GM21367 (cell line): ENCODE measurements around the gene PPP4R3A.
"Not testable (repeated sequence)": the region's sequence is repeated elsewhere in the genome, so short reads cannot be mapped to it uniquely, and the experiment has no call there.

Experiments used
- ATAC-seq: cut with Tn5 transposase; IDR thresholded peaks from one replicate; pipeline ENCODE4 v1.9.1; 2021; ENCODE audit not compliant: unreplicated experiment

Gene PPP4R3A

GRCh38 chr14:91506226-91506625 is 3.9 kb downstream of the PPP4R3A start:
- no peak for ATAC-seq

DNA sequence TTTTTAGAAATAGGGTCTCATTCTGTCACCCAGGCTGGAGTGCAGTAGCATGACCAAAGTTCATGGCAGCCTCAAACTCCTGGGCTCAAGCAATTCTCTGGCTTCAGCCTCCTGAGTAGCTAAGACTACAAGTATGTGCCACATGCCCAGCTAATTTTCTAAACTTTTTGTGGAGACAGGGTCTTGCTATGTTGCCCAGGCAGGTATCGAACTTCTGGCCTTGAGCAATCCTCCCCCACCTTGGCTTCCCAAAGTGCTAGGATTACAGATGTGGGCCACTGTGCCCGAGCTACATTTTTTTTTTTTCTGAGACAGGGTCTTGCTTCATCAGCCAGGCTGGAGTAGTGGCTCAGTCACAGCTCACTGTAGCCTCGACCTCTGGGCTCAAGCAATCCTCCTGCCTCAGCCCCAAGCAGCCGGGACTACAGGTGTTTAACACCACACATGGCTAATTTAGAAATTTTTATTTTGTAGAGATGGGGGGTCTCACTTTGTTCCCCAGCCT is 7.1 kb downstream of the PPP4R3A start:
- no peak for ATAC-seq

GRCh38 chr14:91501951-91502930 is 7.9 kb downstream of the PPP4R3A start:
- no peak for ATAC-seq

- no peak for ATAC-seq
Observed at GRCh38 chr14:91501348-91501747, 8.8 kb downstream of the PPP4R3A start.

DNA sequence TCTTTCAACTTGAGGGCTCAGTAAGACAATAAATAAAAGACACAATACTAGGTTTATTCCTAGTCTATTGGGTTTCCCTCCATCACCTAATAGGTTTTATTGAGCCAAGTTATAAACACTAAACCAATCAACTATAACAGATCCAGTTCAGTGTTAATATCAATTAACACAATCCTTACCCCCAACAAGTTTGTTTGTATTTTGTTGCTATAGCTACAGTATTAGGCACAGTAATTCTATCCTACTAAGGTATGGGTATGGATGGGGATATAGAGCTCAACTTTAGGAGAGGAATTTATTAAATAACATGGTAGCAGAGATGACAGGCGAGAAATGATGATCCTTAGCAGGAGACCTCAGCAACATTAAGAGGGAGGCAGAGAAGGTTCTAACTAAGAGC is 13.3 kb downstream of the PPP4R3A start:
- ATAC-seq, result no peak

DNA sequence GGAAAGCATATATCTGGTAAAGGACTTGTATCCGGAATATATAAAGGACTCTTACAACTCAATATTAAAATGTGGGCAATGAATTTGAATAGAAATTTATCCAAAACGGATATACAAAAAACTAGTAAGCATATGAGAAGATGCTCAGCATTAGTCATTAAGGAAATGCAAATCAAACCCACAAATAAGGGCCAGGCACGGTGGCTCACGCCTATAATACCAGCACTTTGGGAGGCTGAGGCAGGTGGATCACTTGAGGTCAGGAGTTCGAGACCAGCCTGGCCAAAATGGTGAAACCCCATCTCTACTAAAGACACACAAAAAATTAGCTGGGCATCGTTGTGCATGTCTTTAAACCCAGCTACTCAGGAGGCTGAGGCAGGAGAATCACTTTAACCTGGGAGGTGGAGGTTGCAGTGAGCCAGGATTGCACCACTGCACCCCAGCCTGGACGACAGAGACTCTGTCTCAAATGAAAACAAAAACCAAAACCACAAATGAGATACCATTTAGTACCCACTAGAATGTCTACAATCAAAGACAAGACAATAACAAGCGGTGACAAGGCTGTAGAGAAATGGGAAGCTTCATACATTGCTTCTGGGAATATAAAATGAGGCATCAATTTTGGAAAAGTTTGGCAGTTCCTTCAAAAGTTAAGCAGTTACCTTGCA is 15.6 kb downstream of the PPP4R3A start:
- ATAC-seq, result not testable (repeated sequence)

GRCh38 chr14:91493169-91493568 is 16.9 kb downstream of the PPP4R3A start:
- ATAC-seq, result no peak

GRCh38 chr14:91484744-91485143 is 25.4 kb downstream of the PPP4R3A start:
- ATAC-seq, result no peak

- no peak for ATAC-seq
Observed at GRCh38 chr14:91484186-91484585, 25.9 kb downstream of the PPP4R3A start.

DNA sequence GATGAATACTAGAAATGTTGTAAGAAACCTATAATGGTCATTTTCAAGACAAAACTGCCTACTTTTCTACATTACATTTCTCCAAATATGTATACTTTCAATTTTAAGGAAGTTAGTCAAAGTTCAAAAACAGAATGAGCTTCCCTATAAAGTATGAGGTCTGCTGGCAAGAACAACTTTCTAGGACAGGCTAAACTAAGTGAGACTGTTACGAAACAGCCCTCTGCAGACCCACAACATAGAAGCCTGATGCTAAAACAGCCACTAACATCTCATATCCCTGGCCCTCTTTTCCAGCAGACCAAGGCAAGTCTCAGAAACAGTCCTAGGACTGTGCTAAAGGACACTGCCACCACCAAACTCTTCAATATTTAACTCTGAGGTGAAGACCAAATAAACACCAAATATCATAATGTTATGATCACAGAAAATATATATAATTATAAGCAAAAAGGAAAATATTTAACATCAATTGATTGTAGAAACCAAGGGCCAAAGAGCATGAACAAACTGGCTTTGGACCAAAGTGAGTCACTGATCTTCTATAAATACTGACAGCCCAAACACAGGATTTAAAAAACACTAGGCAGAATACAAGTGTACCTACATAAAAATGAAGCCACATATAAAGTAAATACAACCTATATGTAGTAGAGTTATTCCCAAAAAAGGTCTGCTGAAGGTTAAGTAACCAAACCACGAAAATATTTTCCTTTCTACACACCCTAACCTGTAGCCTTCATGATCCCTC is 27.7 kb downstream of the PPP4R3A start:
- no peak for ATAC-seq

DNA sequence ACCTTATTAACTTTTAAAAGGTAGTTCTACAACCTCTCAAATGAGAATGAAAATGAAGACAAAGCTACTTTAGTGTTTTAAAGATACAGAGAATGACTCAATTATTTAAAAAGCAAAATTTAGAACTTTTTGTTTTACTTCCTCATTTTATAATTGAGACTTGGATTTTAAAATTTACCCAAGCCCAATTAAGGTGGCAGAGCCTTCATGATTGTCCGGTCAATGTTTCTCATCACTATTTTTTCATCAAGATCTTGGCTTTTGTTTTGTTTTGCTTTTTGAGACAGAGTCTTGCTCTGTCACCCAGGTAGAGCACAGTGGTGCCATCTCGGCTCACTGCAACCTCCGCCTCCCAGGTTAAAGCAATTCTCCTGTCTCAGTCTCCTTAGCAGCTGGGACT is 32.7 kb downstream of the PPP4R3A start:
- ATAC-seq, result no peak

GRCh38 chr14:91473046-91473445 is 37.1 kb downstream of the PPP4R3A start:
- ATAC-seq, result no peak

GRCh38 chr14:91470216-91470615 is 39.9 kb downstream of the PPP4R3A start:
- no peak for ATAC-seq

GRCh38 chr14:91466192-91466591 is 43.9 kb downstream of the PPP4R3A start:
- no peak for ATAC-seq

DNA sequence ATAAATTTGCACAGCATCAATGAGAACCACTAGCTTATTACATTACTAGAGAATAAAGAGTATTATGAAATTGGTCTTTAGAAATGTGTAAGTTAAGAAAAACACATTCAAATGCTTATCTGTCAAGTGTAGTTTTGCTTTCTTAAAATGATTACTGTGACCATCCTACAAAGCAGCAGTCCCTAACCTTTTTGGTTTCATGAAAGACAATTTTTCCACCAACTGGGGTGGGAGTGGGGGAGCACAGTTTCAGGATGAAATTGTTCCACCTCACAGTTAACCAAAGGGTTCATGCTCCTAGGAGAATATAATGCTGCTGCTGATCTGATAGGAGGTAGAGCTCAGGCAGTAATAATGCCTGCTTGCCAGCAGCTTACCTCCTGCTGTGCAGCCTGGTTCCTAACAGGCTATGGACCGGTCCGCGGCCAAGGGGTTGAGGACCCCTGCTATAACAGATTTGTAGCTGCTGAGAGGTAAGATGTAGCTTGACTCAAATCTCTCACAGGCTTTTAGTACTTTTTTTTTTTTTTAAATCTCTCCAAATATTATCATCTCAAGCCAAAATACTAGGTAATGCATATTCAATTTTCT is 45.4 kb downstream of the PPP4R3A start:
- no peak for ATAC-seq

GRCh38 chr14:91458612-91459011 is 51.5 kb downstream of the PPP4R3A start:
- no peak for ATAC-seq

DNA sequence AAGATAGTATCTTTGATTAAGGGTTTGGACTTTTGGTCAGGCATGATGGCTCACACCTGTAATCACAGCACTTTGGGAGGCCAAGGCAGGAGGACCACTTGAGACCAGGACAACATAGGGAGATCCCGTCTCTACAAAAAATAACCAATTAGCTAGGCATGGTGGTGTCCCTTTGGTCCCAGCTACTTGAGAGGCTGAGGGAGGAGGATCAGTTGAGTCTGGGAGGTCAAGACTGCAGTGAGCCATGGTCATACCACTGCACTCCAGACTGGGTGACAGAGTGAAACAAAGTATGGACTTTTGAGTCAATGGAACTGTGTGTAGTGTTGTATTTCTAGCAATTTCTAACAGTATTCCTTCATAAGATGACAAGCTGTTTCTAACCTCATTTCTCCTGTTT is 53.8 kb downstream of the PPP4R3A start:
- no peak for ATAC-seq

GRCh38 chr14:91454580-91454979 is 55.5 kb downstream of the PPP4R3A start:
- no peak for ATAC-seq

DNA sequence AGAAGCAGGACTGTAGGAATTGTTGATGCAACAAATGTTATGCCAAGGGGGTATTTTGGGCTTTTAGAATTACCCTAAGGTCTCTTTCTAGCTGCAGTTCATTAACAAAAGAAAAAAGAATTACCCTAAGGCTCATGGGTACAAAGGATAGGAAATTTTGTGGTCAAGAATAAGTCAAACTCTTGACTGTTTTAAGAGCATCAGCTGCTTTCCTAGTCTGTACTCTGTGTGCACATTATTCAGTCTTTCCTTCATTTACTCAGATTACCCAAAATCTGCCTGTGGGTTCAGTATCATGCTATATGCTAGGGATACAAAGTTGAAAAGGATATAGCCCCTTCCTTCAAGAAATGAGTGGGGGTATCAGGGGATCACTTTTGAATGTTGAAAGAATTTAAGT is 56.0 kb downstream of the PPP4R3A start:
- ATAC-seq, result no peak

DNA sequence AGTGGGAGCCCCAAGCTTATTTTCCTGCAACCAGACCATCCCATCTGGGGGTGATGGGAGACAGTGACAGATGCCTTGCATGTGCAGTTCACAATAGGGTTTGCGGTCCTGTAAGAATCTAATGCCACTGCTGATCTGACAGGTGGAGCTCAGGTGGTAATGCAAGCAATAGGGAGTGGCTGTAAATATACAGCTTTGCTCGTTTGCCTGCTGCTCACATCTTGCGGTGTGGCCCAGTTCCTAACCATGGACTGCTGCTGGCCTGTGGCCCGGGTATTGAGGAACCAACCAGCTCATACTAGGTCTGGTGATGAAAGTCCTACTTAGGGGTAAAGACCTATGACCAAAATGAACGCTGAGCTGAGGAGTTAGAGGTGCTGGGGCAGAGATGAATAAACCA is 56.4 kb downstream of the PPP4R3A start:
- ATAC-seq, result no peak
